HG03457 (cell line): ENCODE results near the gene TINAG.

Experiments used
- ATAC-seq: cut with Tn5 transposase; IDR thresholded peaks from one replicate; pipeline ENCODE4 v1.9.1; 2021; ENCODE audit warnings: moderate number of reproducible peaks; ENCODE audit not compliant: unreplicated experiment

TINAG gene

DNA sequence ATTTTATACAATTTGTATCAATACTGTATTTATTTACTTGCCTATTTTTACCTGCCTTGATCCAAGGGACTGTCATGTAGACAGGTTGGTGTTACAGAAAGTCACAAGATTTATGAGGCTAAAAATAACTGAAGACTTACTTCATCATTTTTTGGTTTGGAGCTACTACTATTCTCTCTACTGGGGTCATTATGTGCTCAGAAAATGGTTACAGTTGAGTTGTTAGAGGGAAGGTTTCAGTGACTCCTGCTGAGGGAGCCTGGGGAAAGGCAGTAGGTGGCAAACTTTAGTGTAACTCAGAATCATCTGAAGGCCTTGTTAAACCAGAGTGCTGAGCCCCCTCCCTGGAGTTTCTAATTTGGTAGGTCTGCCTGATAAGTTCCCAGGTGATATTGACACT is 118.8 kb downstream of the TINAG start:
- no peak for ATAC-seq

DNA sequence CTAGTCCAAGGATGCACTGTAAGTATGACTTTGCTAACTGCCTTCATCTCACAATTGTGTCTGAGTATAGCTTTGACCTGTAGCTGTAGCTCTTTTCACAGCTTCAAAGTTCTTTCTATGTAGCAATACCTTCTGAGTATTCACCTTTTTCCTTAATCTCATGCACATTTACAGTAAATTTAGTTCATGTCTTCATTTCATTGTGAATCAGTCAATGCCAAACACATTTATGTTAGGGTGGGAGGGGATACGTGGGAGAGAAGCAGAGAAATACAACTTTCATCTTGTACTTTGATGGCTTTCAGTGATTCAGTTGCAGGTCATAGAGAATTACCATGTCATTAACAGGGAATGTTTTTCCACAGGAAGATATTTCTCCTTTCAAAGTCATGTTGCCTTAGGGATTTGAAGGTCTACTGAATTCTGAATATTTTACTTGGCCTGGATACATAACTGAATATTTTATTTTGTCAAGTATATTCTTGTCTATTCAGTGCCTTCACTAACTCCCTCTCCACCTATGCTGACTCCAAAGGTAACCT is 119.2 kb downstream of the TINAG start:
- ATAC-seq = no peak

DNA sequence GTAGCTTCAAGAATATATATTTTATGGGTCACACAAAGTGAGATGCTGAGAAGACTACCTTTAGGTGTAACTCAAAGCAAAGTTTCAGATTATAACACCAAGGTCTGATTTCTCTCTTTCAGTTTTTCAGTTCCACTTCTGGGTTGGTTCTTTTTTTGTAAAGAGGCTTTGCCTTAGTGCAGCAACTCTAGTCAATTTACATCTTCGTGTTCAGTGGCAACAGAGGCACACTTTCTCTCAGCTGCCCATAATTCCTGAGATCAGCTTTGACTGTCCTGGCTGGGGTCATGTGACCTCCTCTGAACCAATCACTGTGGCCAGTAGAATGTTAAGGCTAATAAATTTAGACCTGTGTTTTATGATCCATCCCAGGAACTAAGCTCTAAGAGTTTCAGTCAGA is 120.2 kb downstream of the TINAG start:
- peak; percentile 76 for ATAC-seq

DNA sequence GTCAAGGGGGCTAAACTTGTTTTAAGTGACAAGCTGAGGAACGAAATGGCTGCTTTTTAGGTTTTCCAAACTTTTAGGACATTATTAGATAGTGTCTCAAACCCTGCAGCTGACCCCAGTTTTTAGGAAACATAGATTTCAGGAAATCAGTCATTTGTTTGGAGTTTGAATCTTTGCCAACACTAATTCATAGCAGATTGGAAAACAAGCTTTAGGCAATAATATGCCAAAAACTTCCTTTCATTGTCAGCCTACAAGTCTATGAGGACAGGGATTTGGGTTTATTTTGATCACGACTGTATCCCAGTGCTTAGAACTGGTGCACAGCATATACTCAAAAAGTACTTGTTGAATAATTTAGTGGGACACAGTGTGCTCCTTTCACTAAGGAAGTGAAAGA is 123.2 kb downstream of the TINAG start:
- no peak for ATAC-seq
